HepG2 (cell line): ENCODE data around the gene HOXB6. TPM values are rescaled to one million over a fixed set of nuclear protein-coding genes. Genes with fewer than 3 reads are reported as not detected.

Experiments used
- ATF2 ChIP-seq: sonication (generic); formaldehyde crosslinking; IDR thresholded peaks from 2 replicates; pipeline ENCODE4 v1.4.0; 2020; ENCODE audit warnings: missing genetic modification reagents
- CREB1 ChIP-seq, 2 experiments: fragments of 450-650 bp in 1 of 2; IDR thresholded peaks; 2 replicates each; pipeline ENCODE4 v1.6.1; 2016 to 2017; ENCODE audit warnings: control low read depth in 1 of 2, mild to moderate bottlenecking in 1 of 2, missing compliant biosample characterization in 1 of 2, missing genetic modification characterization in 1 of 2
- ETV5 ChIP-seq: IDR thresholded peaks from 2 replicates; pipeline ENCODE4 v1.6.1; 2018; ENCODE audit warnings: missing biosample characterization, missing genetic modification reagents, inconsistent platforms, borderline replicate concordance
- FOXK1 ChIP-seq: sonication (generic); formaldehyde crosslinking; IDR thresholded peaks from 2 replicates; pipeline ENCODE4 v1.4.0; 2020; ENCODE audit warnings: low read depth, missing genetic modification reagents, borderline replicate concordance
- GATAD1 ChIP-seq: IDR thresholded peaks from 2 replicates; pipeline ENCODE4 v1.6.1; 2016; ENCODE audit warnings: missing genetic modification reagents, missing compliant biosample characterization
- MAFG ChIP-seq: sonication (generic); formaldehyde crosslinking; IDR thresholded peaks from 2 replicates; pipeline ENCODE4 v1.5.1; 2020; ENCODE audit warnings: mild to moderate bottlenecking, missing genetic modification reagents
- MYPOP ChIP-seq: sonication (generic); formaldehyde crosslinking; IDR thresholded peaks from 2 replicates; pipeline ENCODE4 v1.8.1; 2023; ENCODE audit warnings: mild to moderate bottlenecking, moderate library complexity, missing genetic modification reagents
- NR3C1 ChIP-seq: sonication (generic); formaldehyde crosslinking; IDR thresholded peaks from 2 replicates; pipeline ENCODE4 v1.4.0; 2020; ENCODE audit warnings: missing genetic modification reagents
- POLR2G ChIP-seq: fragments of 200-400 bp; formaldehyde crosslinking; IDR thresholded peaks from 2 replicates; pipeline ENCODE4 v1.6.1; 2018; ENCODE audit warnings: mild to moderate bottlenecking, low read depth, low read length, moderate library complexity
- REL ChIP-seq: sonication (generic); formaldehyde crosslinking; conservative IDR thresholded peaks from 2 replicates; pipeline ENCODE4 v1.8.0; 2022; ENCODE audit warnings: mild to moderate bottlenecking, missing genetic modification reagents, moderate library complexity
- RXRB ChIP-seq: IDR thresholded peaks from 2 replicates; pipeline ENCODE4 v1.6.1; 2016; ENCODE audit warnings: borderline replicate concordance, missing genetic modification reagents, missing compliant biosample characterization
- TBX3 ChIP-seq: fragments of 450-650 bp; IDR thresholded peaks from 2 replicates; pipeline ENCODE4 v1.6.1; 2017; ENCODE audit warnings: antibody characterized with exemption, mild to moderate bottlenecking, inconsistent platforms, borderline replicate concordance
- YEATS4 ChIP-seq: sonication (generic); formaldehyde crosslinking; IDR thresholded peaks from 2 replicates; pipeline ENCODE4 v1.4.0; 2020; ENCODE audit warnings: missing genetic modification reagents, borderline replicate concordance
- ZBTB1 ChIP-seq: sonication (generic); formaldehyde crosslinking; IDR thresholded peaks from 2 replicates; pipeline ENCODE4 v1.4.0; 2020; ENCODE audit warnings: missing genetic modification reagents, borderline replicate concordance
- ZBTB14 ChIP-seq: sonication (generic); formaldehyde crosslinking; IDR thresholded peaks from 2 replicates; pipeline ENCODE4 v1.4.0; 2020; ENCODE audit warnings: missing genetic modification reagents
- ZBTB20 ChIP-seq: sonication (generic); formaldehyde crosslinking; IDR thresholded peaks from 2 replicates; pipeline ENCODE4 v1.8.1; 2023; ENCODE audit warnings: missing genetic modification reagents, low read depth, mild to moderate bottlenecking, borderline replicate concordance
- ZBTB34 ChIP-seq: sonication (generic); formaldehyde crosslinking; IDR thresholded peaks from 2 replicates; pipeline ENCODE4 v1.8.0; 2022; ENCODE audit warnings: mild to moderate bottlenecking, missing genetic modification reagents
- ZNF317 ChIP-seq: sonication (generic); formaldehyde crosslinking; IDR thresholded peaks from 2 replicates; pipeline ENCODE4 v1.5.0; 2020; ENCODE audit warnings: mild to moderate bottlenecking, missing genetic modification reagents
- ZNF496 ChIP-seq: sonication (generic); formaldehyde crosslinking; IDR thresholded peaks from 2 replicates; pipeline ENCODE4 v1.8.1; 2023; ENCODE audit warnings: mild to moderate bottlenecking, moderate library complexity, missing genetic modification reagents; ENCODE audit not compliant: insufficient replicate concordance
- ZNF580 ChIP-seq: IDR thresholded peaks from 2 replicates; pipeline ENCODE4 v1.6.1; 2016; ENCODE audit warnings: low read depth, borderline replicate concordance
- ZNF816 ChIP-seq: sonication (generic); formaldehyde crosslinking; IDR thresholded peaks from 2 replicates; pipeline ENCODE4 v1.8.0; 2022; ENCODE audit warnings: missing genetic modification reagents, mild to moderate bottlenecking, borderline replicate concordance
- polyA plus RNA-seq, 8 experiments: library from polyadenylated mRNA; depleted of rRNA in 3 of 8; stranded (reverse) in 7 of 8; unstranded in 1 of 8; fragments of >200 nt; fragmentation: Illumina TruSeq in 4 of 8; extraction: Trizol in 4 of 8; gene quantifications; 2 replicates each; pipeline versions ENCODE4 v1.2.1 to v1.2.3, GENCODE V29; 2011 to 2016; ENCODE audit warnings: low read depth in 4 of 8, missing spikeins in 1 of 8, mixed read lengths in 1 of 8; ENCODE audit not compliant: insufficient read depth in 1 of 8
- total RNA-seq, 5 experiments: library from RNA; depleted of rRNA; stranded (reverse); fragments of >200 nt; fragmentation: Illumina TruSeq; extraction: Trizol; gene quantifications; 2 replicates each; pipeline ENCODE4 v1.2.3, GENCODE V29; 2016; ENCODE audit warnings: low read depth in 1 of 5

The HOXB6 gene
- total and polyA plus RNA-seq, 2 of the 13 experiments (the other 11 are each of a cell fraction or from before 2014, with no cell fraction given) = not detected

- TF ChIP-seq ZBTB34 (CRISPR knock-in tag) (no peak), REL (CRISPR knock-in tag) (no peak), NR3C1 (CRISPR knock-in tag) (no peak), TBX3 (no peak), GATAD1 (peak; percentile 52; the same call in 1 of the 2 replicates), MYPOP (CRISPR knock-in tag) (peak; percentile 55; the same call in 1 of the 2 replicates), ZNF317 (CRISPR knock-in tag) (no peak), ZNF496 (CRISPR knock-in tag) (no peak), YEATS4 (CRISPR knock-in tag) (peak; percentile 72), POLR2G (no peak), ZBTB1 (CRISPR knock-in tag) (no peak), ETV5 (CRISPR knock-in tag) (peak; percentile 32; the same call in 1 of the 2 replicates), ZNF580 (CRISPR knock-in tag) (peak; percentile 56; the same call in 1 of the 2 replicates), MAFG (CRISPR knock-in tag) (no peak), RXRB (CRISPR knock-in tag) (0 out of 2 replicates have a peak, but pooled peaks have one; percentile 35), FOXK1 (CRISPR knock-in tag) (no peak), ATF2 (CRISPR knock-in tag) (peak; percentile 55; the same call in 1 of the 2 replicates), CREB1 (IDR thresholded peaks at IDR 0.05) (no peak), CREB1 (CRISPR knock-in tag; IDR thresholded peaks at IDR 0.05) (no peak), ZNF816 (CRISPR knock-in tag) (no peak), ZBTB14 (CRISPR knock-in tag) (0 out of 2 replicates have a peak, but pooled peaks have one; percentile 16), ZBTB20 (0 out of 2 replicates have a peak, but pooled peaks have one; percentile 38)
These were observed 31.6 kb upstream of the HOXB6 start (continued) for GRCh38 chr17:48636177-48637018.
